ELR (cell line): ENCODE data around the gene INF2.

Source experiments
- DNase-seq: peaks from one replicate; pipeline ENCODE4 v3.0.0-alpha.2; 2015; ENCODE audit warnings: low read depth

The INF2 gene

GRCh38 chr14:104676694-104677511 is 12.5 kb upstream of the INF2 start:
- DNase-seq: no peak

- DNase-seq: peak; percentile 82
Observed at GRCh38 chr14:104677512-104678332, 11.7 kb upstream of the INF2 start.

- peak; percentile 49 for DNase-seq
Observed at GRCh38 chr14:104678346-104678745, 11.1 kb upstream of the INF2 start.

GRCh38 chr14:104678901-104679705 is 10.3 kb upstream of the INF2 start:
- no peak for DNase-seq

GRCh38 chr14:104680056-104680805 is 9.2 kb upstream of the INF2 start:
- DNase-seq: peak; percentile 94

GRCh38 chr14:104680806-104681688 is 8.4 kb upstream of the INF2 start:
- DNase-seq: peak; percentile 90

- DNase-seq: peak; percentile 92
Observed at GRCh38 chr14:104681689-104682074, 7.7 kb upstream of the INF2 start.

- DNase-seq: peak; percentile 49
Observed at GRCh38 chr14:104682107-104682593, 7.3 kb upstream of the INF2 start.

- no peak for DNase-seq
Observed at GRCh38 chr14:104683653-104684448, 5.6 kb upstream of the INF2 start.

GRCh38 chr14:104684449-104684821 is 5.0 kb upstream of the INF2 start:
- no peak for DNase-seq

- DNase-seq: peak; percentile 48
Observed at GRCh38 chr14:104685216-104685997, 4.0 kb upstream of the INF2 start.

- DNase-seq: no peak
Observed at GRCh38 chr14:104685998-104686610, 3.3 kb upstream of the INF2 start.

- no peak for DNase-seq
Observed at GRCh38 chr14:104686624-104687517, 2.5 kb upstream of the INF2 start.

- peak; percentile 70 for DNase-seq
Observed at GRCh38 chr14:104687601-104688504, 1.6 kb upstream of the INF2 start.

GRCh38 chr14:104688505-104689108 is 811 bp upstream of the INF2 start:
- peak; percentile 60 for DNase-seq
